NT2/D1 (cell line): Measurements from ENCODE around the gene LPIN1.

Experiments
- SUZ12 ChIP-seq: IDR thresholded peaks from 2 replicates; pipeline ENCODE4 v1.6.1; 2011; ENCODE audit not compliant: insufficient read length, insufficient read depth; ENCODE audit errors: extremely low read depth
- YY1 ChIP-seq: IDR thresholded peaks from 2 replicates; pipeline ENCODE4 v1.6.1; 2011; ENCODE audit not compliant: insufficient read length, insufficient read depth
- ZNF274 ChIP-seq: IDR thresholded peaks from 2 replicates; pipeline ENCODE4 v1.6.1; 2011; ENCODE audit warnings: mild to moderate bottlenecking, low read depth, low read length

DNA sequence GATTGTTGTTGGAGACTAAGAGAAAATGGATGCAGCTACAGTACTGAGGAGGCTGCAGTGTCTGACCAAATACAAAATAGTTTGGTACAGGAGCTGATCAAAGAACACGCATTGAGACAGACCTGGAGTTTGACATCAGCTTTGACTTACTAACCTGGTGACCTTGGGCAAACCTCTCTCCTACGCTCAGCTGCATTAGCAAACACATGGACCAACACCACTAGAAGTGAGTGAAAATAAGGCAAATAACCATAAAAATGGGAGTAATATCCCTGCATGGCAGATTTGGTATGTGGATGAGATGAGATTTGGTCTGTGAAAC, 126.5 kb downstream of the LPIN1 start:
- TF ChIP-seq YY1 (no peak), ZNF274 (no peak), SUZ12 (no peak)
